ENCODE results near the gene BICRA.
"Not testable (repeated sequence)": the region's sequence is repeated elsewhere in the genome, so short reads cannot be mapped to it uniquely, and the experiment has no call there.

Gene BICRA

DNA sequence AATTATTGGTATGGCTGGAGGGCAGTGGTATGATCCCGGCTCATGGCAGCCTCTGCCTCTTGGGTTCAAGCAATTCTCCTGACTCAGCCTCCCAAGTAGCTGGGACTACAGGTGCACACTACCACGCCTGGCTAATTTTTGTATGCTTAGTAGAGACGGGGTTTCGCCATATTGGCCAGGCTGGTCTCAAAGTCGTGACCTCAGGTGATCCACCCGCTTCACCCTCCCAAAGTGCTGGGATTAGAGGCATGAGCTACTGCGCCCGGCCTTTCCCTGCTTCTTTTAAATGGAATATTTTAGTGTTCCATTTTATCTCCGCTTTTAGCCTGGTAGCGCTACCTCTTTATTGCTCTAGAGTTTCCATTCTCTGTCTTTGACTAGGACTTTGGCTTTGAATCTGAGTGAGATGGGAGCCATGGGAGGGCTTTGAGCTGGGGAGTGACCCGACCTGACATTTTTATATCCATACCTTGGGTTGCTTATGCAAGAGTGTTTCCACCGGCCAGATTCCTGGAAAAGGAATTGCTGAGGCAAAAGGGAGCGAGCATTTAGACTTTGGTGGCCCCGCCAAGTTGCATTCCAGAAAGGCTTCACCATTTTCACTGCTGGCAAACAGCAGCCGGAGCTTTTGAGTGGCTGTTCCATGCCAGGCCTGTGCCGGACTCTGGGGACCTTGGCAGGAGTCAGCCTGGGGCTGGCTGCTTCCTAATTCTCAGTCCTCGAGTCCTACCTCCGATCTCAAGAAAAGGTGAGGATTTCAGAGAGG, 22.9 kb downstream of the BICRA start:
- DNase-seq: no peak

DNA sequence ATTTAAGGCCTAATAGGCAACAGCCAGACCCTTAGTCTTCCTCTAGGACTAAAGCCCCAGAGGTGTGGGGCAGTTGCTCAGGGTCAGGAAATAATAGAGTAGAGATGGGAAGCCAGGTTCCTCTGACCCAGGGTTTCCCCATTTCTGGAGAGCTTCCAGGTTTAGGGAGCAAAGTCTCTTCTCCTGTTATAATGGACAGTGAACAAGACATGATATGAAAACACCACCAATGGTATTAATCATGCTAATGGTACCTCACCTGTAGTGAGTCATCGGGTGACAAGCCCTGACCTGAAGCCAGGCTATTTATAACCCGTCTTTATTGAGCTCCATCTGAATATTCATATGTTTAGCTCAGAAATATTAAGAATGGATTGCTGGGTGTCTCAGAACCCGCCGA, 24.6 kb downstream of the BICRA start:
- no peak for DNase-seq

DNA sequence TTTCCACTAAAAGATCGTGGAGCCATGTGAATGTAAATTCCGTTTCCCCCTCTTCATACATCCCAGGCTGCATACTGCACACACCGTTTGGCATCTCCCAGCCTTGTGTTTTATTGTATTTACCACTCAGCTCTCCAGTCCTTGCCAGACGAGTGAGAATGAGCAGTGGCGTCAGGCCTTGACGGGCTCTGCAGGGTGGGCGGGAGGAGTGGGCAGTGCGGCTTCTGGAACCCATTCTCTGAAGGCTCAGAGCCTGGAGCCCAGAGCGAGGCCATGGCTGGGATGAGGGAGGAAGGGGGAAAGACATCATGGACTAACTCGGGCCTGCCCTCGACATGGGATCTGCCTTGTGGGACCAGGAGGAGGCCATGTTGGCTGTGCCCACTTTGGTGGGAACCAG, 25.1 kb downstream of the BICRA start:
- DNase-seq: no peak

GRCh38 chr19:47635152-47635754, 26.3 kb downstream of the BICRA start:
- not testable (repeated sequence) for DNase-seq

- DNase-seq: no peak
Measured at GRCh38 chr19:47637550-47637949, 28.6 kb downstream of the BICRA start.

GRCh38 chr19:47641891-47642485, 33.1 kb downstream of the BICRA start:
- DNase-seq: no peak

- DNase-seq: no peak
Measured at GRCh38 chr19:47643281-47643680, 34.3 kb downstream of the BICRA start.

- DNase-seq: no peak
Measured at GRCh38 chr19:47644199-47644598, 35.3 kb downstream of the BICRA start.

GRCh38 chr19:47644743-47645482, 36.0 kb downstream of the BICRA start:
- DNase-seq: no peak

GRCh38 chr19:47646924-47647323, 38.0 kb downstream of the BICRA start:
- no peak for DNase-seq

DNA sequence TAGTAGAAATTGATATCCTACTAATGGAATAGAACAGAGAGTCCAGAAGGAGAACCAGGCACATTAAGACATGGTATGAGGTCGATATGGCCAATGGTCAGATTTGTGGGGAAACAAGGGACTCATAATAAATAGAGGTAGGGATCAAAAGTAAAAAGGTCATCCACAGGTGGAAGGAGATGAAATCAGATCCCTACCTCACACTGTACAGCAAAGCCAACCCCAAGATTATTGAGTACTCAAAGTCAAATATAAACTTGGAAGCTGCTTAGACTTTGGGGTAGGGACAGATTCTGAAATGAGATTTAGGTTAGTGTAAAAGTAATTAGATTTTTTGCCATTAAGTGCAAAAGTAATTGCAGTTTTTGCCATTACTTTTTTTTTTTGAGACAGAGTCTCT, 40.7 kb downstream of the BICRA start:
- DNase-seq: no peak

GRCh38 chr19:47650700-47651099, 41.8 kb downstream of the BICRA start:
- no peak for DNase-seq

DNA sequence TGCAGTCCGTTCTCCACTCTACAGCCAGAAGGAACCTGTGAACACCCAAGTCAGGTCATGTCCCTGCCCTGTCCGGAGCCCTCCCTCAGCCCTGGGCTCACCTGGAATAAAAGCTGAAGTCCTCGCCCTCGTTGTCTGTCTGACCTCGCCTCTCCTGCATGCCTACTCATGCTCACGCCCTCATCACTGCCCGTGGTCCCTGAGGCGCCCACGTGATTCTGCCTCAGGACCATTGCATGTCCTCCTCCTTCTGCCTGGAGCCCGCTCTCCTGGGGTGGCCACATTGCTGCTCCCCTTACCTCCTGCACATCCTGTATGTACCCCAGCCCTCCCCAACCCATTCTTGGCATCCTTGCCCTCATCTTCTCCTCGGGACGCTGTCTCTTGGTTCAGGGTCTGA, 42.2 kb downstream of the BICRA start:
- DNase-seq: no peak

DNA sequence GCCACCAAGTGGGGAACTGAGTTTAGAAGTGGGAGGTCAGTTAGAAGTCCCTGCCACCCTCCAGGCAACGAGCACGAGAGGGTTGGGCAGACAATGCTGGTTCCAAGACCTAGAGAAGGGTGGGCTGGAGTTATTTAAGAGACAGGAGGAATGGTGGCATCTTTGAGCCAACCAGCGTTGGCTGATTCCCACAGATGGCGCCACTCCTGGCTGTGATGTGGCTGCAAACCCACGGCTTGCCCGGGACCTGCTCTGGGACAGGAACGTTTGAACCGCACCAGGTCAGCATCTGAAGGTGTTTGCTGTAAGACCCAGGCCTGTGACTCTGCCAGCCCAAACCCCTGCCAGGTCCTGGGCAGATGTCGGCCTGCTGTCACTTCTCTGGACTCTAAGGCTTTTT, 42.8 kb downstream of the BICRA start:
- DNase-seq: no peak

GRCh38 chr19:47652285-47652684, 43.4 kb downstream of the BICRA start:
- DNase-seq: no peak

GRCh38 chr19:47653856-47654255, 44.9 kb downstream of the BICRA start:
- DNase-seq: no peak

- DNase-seq: no peak
Measured at GRCh38 chr19:47657719-47658118, 48.8 kb downstream of the BICRA start.

- no peak for DNase-seq
Measured at GRCh38 chr19:47658431-47659348, 49.8 kb downstream of the BICRA start.

- no peak for DNase-seq
Measured at GRCh38 chr19:47660435-47660832, 51.5 kb downstream of the BICRA start.

GRCh38 chr19:47661161-47661560, 52.2 kb downstream of the BICRA start:
- no peak for DNase-seq

DNA sequence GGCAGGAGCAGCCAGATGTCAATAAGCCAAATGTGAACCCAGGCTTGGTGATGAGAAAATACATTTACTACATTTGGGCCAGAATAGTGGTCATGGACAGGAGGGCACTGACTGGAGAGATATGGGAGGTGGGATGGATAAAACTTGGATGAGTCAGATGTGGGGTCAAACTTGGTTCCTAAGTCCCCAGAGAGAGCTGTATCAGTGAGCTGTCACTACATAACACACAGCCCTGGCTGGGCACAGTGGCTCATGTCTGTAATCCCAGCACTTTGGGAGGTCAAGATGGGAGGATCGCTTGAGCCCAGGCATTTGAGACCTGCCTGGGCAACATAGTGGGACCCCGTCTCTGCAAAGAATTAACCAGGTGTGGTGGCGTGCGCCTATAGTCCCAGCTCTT, 52.7 kb downstream of the BICRA start:
- no peak for DNase-seq

GRCh38 chr19:47663435-47663910, 54.5 kb downstream of the BICRA start:
- DNase-seq: no peak

All from SHP77 treated with DMSO at 0.1 percent for 48 hours (cell line).